Epidermal melanocyte (primary cell): ENCODE measurements around the gene PAPOLG.
"Not testable (repeated sequence)": the region's sequence is repeated elsewhere in the genome, so short reads cannot be mapped to it uniquely, and the experiment has no call there.

Experiments used
- DNase-seq: peaks from one replicate; pipeline ENCODE4 v3.0.0; 2011; ENCODE audit warnings: low spot score; ENCODE audit not compliant: insufficient read length

PAPOLG gene

GRCh38 chr2:60822987-60823386, 66.9 kb downstream of the PAPOLG start:
- no peak for DNase-seq

- DNase-seq: no peak
These were observed 67.7 kb downstream of the PAPOLG start for GRCh38 chr2:60823694-60824305.

GRCh38 chr2:60825666-60826065, 69.6 kb downstream of the PAPOLG start:
- no peak for DNase-seq

DNA sequence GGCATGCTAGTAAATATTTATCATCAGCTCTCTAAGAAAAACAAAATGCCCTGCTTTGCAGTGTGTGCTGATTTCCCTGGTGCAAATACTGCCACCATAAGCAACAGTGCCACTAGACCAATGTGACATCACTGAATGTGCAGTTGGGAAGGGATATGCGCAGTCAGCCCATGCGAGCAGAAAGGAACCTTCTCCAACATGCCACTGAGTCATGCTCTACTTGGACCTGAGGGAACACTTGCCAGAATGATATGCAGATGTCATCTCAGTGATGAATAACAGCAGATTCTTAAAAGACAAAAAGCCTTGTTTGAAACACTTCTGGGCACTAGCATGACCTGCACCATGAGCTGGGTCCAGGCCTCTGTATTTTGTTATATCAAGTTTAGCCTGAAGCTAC, 70.0 kb downstream of the PAPOLG start:
- DNase-seq: no peak

- DNase-seq: not testable (repeated sequence)
These were observed 70.8 kb downstream of the PAPOLG start for GRCh38 chr2:60826860-60827259.

GRCh38 chr2:60827369-60827768, 71.3 kb downstream of the PAPOLG start:
- no peak for DNase-seq

DNA sequence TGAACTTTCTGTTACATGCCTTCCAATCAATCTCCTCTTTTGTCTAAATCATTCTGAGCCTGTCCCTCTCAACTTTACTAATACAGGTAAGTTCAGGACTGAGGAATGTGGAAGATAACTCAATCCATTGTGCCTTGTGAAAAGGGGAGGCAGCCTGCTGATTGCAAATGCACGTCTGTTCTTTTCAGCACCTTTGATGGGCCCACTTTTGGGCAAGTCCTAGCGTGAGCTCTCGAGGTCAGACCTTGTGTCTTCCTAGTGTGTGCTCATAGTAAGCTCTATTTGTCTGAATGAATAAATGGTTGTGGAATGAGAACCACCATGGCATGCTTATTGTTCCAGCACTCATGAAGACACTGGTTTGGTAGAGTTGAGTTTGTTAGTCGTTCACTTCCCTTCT, 74.9 kb downstream of the PAPOLG start:
- DNase-seq: no peak

GRCh38 chr2:60831921-60832320, 75.9 kb downstream of the PAPOLG start:
- DNase-seq: no peak

DNA sequence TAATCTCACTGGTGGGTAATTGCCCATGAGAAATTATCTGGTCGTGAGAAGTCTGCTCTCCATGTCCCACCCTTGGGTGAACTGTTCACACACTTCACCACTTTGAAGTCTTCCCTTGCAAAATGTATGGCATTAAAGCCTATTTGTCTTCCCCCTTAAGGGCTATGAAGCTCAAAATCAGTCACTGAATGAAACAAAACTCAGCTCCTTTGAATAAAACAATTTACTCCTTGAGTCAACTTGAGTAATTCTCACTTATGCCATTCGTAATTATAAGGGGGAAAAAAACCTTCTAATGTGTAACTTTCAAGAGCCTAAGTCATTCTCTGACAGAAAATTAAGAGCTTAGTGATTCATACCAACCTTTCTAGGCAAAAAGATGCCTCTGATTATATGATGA, 76.6 kb downstream of the PAPOLG start:
- no peak for DNase-seq

GRCh38 chr2:60834270-60834717, 78.2 kb downstream of the PAPOLG start:
- no peak for DNase-seq

DNA sequence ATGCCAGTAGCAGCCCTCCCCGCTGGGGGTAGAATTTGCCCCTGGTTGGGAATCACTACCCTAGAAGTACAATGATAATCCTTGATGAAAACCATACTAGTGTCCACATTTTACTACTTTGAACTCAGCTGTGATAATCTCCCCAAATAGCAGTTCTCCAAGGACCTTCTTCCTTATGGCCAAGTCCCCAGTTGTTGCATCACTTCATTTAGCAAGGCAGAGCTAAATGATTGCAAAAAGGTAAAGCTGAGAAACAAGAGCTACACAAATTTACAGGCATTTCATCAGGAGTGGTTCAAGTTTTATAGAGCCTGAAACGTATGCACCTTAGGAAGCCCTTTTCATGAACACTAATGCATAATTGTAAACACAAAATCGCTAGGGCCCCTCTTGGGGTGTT, 80.4 kb downstream of the PAPOLG start:
- no peak for DNase-seq

DNA sequence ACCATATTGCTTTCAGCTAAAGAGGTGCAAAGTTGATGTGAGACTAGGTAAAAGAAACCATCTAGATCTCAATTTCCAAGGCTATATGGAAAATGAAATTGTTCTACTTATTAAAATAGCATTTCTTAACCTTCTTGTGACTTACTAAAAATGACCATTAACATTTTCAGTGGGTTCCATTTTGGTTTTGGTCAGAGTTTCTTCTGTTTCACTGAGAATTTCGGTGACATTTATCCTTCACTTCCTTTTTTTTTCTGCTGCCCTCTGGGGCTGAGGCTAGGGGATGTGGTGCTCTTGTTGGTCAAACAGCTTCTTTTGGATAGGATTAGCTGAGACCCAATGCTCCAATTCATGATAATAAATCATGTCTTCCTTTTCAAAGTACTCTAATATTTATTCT, 81.1 kb downstream of the PAPOLG start:
- no peak for DNase-seq

- DNase-seq: no peak
These were observed 82.4 kb downstream of the PAPOLG start for GRCh38 chr2:60838481-60838880.

- DNase-seq: no peak
These were observed 83.2 kb downstream of the PAPOLG start for GRCh38 chr2:60839126-60839813.

DNA sequence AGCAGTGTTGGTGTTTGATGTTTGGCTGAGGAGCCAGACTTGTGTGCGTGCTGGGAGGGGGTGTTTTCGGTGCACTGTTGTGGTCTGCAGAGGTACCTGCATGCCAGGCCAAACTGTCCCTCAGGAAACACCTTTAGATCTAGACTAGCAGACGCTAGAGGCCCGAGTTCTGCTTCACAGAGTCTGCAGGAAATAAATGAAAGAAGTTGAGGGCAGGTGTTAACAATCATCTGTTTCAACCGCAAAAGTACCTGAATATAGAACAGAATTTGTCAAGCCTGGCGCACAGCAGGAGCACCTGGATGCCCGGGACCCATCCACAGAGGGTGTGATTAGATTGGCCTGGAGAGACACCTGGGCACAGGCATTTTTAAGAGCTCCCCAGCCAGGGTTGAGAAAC, 84.8 kb downstream of the PAPOLG start:
- DNase-seq: no peak

DNA sequence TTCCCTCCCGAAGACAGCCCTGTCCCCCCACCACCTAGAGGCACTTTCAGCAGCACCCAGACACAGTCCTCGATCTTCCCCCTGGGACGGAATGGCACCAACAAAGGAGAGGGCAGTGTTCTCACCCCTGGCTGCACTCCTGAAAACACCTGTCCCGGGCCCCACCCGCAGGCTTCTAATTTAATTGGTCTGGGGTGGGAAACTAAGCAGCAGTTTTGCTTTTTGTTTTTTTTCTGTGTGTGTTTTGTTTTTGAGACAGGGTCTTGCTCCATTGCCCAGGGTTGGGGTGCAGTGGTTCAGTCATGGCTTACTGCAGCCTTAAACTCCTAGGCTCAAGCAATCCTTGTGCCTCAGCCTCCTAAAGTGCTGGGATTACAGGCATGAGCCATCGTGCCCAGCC, 86.9 kb downstream of the PAPOLG start:
- DNase-seq: no peak

- DNase-seq: no peak
These were observed 88.0 kb downstream of the PAPOLG start for GRCh38 chr2:60844105-60844504.

- no peak for DNase-seq
These were observed 91.8 kb downstream of the PAPOLG start for GRCh38 chr2:60847854-60848253.
